GM18507 (cell line): ENCODE results near the gene EIF4E3.
A peak's percentile ranks its signal among the peaks of the same experiment; 100 is the strongest.

Experiments
- DNase-seq: peaks from one replicate; pipeline ENCODE4 v3.0.0; 2011; ENCODE audit warnings: low read depth; ENCODE audit not compliant: insufficient read length; ENCODE audit errors: extremely low spot score
- FAIRE-seq: peaks from 2 replicates; lab custom pipeline; 2011; peaks lifted over from hg19 to GRCh38; lab: Jason Lieb, UNC

The EIF4E3 gene

DNA sequence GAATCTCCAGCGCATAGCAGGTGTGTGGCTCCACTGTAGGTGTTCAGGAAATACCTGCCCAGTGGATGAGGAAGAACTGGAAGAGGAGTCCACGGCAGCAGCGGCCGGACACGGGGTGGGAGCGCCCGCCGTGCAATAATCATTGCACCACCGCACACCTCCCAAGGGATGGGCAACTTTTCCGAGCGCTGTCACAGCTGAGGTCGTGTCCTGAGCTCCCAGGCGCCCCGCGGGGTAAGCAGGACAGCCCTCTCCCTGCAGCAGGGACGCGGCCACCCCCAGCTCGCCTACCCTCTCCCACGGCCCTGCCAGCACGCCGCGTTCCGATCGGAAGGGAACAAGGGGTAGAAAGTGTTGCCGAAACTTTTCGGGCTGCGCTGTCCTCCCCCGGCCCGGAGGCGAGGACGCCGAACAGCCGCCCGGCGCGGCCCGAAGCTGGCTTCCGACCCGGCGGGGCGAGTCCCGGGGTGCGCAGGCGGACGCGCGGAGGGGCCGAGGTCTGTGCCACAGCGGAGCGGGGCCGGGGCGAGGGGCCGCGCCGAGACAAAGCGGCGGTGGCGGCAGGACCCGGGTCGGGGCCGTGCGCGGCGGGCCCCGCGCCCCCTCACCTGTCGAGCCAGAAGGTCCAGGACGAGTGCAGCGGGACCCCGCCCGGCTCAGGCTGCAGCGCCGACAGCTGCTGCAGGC is 475 bp downstream of the EIF4E3 start:
- FAIRE-seq (no peak), DNase-seq (peak; percentile 4)

DNA sequence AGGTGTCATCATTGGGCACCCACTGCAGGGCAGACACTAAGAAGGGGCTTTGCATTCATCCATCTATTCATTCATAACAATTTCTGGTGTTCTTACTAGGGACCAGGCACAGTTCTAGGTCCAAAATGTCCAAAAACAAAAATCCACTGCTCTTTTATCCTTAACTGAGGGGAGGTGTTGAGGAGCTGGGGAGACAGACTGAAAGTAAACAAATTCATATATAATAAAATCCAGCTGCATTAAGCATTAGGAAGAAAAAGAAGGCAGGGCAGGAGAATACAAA is 1.1 kb downstream of the EIF4E3 start:
- FAIRE-seq (no peak), DNase-seq (no peak)

DNA sequence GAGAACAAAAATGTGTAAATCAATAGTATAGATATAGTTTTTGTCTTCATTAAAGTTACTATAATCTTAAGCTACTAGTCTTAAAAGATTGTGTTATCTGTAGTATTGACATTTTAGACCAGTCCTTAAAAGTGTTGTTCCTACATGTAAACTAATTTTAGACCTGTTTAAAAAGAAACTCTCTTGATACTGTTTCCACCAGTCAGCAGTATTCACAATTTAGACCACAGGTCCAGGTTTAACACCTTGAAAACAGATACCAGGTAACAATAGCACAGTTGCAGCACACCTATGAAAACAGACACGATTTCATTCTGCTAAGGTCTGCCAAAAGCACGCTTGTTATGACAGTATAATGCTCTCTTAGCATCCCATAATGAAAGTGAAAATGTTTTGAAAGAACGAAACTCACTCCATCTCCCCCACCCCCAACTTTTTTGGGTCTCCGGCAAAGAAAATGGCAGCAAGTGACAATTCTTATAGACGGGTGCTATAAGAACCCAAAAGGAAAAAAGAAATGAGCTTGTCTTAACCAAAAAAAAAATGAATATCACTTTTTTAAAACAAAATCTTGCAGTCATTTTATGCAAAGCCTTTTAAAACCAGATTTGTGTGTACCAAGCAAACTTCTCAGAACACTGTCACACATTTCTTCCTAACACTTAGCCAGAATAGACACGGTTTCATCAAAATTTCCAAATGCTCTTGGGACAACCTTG is 1.6 kb downstream of the EIF4E3 start:
- DNase-seq, result no peak
- peak; percentile 47 for FAIRE-seq

- FAIRE-seq, result no peak
These were observed 2.5 kb downstream of the EIF4E3 start for GRCh38 chr3:71722693-71723092.

DNA sequence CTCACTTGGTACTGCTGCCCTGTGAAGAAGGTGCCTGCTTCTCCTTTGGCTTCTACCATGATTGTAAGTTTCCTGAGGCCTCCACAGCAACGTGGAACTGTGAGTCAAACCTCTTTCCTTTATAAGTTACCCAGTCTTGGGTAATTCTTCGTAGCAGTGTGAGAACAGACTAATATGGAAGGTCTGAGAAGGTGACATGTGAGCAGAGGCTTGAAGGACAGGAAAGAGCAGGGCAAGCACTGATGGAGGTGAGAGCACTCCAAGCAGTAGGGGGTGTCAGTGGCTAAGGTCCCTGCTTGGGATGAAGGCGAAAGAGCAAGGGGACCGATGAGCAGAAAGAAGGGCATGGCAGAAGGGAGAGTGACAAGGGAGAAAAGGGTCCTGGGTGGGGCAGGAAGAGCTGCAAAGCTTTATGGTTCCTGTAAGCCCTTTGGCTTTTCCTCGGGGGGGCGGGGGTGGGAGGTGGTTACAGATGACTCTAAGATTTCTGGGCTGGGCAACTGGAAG is 3.5 kb downstream of the EIF4E3 start:
- FAIRE-seq (no peak), DNase-seq (no peak)

More at GRCh38 chr3:71722693-71723092, 2.5 kb downstream of the EIF4E3 start:
- DNase-seq, result no peak

DNA sequence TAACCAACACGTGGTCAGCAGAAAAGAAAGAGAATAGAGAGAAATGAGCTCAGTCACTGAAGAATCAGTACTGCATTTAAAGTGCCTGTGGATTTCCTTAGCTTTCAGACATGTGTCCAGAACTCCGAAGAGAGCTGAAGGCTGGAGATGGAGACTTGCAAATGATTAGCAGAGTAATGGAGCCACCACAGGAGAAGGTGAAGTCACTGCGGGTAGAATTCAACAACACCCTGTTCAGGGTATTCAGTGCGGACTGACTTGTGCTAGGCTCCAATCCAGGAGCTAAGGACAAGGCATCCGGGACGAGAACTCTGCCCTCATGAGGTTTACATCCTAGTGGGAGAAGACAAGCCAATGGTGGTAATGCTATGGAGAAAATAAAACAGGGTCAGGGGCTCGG is 4.2 kb downstream of the EIF4E3 start:
- FAIRE-seq (no peak), DNase-seq (no peak)

DNA sequence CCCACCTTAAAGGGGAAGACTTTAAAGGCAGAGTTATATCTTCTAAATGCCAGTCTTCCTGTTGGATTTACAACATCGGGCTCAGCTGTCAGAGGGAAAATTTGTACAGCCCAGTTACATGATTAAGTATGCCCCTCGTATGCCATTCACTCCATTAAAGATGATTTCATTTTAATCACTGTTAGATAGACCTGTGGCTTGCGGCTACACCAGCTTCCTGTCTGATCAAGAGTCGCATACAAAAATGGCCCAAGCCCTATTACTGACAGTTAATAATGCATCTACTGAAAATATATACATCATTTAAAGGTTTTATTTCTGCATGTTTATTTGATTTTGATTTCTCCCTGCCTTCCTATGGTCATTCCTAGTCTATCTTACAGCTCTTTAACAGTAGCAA is 7.1 kb downstream of the EIF4E3 start:
- FAIRE-seq, result no peak
- DNase-seq, result no peak

GRCh38 chr3:71714595-71714994 is 10.6 kb downstream of the EIF4E3 start:
- FAIRE-seq (no peak), DNase-seq (no peak)

GRCh38 chr3:71713041-71713440 is 12.2 kb downstream of the EIF4E3 start:
- DNase-seq (no peak), FAIRE-seq (no peak)

- FAIRE-seq (peak; percentile 87), DNase-seq (peak; percentile 17)
These were observed 14.2 kb downstream of the EIF4E3 start for GRCh38 chr3:71710906-71711494.

DNA sequence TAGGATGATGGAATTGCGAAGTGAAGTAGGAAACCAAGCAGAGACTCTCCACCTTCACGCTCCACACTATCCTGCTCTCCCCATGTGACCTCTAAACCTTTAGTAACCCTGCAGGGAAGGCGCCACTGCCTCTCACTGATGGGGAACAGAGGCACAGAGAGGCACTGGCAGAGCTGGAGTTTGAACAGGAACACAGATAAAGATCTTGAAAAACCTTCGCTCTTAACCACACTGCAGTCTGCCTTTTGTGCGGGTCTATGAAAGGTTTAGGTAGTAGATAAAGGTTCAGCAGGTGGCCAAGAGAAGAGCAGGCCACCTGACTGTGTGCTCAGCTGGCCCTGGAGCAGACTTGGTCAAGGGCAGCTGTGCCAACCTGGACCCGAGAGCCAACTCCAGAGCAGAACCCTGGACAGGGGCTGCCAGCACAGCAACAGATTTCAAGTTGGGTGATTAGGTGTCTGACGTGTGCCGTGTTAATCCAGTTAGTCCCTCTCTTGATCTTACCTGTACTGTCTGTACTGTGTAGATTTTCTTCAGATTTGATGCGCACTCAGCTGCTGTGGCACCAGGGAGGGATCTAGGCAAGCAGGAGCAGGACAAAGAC is 15.2 kb downstream of the EIF4E3 start:
- FAIRE-seq (no peak), DNase-seq (no peak)

DNA sequence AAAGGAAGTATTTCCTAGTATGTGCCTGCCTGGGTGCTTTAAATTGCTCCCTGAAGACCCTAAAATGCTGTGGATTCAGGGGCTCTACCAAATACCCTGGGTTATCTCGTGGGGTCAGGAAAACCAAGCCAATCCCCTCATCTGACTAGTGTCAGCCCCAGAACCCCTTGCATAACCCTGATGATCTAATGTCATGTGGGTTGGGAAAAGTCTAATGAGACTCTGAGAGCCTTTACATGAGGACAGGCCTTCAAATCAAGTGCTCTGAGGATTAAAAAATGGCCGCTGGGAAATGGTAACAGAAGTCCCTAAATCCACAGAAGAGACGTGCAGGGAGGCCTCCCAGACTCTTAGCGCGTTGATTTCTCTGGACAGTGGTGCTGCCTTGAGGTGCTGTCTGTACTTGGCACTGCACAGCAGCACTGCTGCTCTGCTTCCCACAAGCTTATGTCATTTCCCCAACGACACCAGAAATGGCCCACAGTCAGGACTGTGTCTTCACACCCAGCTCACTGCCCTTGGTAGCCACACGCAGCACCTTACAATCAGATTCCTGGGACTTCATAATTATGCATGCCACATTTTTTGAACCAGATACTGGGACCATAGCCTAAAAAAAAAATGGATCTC is 16.6 kb downstream of the EIF4E3 start:
- FAIRE-seq, result no peak
- DNase-seq, result no peak

DNA sequence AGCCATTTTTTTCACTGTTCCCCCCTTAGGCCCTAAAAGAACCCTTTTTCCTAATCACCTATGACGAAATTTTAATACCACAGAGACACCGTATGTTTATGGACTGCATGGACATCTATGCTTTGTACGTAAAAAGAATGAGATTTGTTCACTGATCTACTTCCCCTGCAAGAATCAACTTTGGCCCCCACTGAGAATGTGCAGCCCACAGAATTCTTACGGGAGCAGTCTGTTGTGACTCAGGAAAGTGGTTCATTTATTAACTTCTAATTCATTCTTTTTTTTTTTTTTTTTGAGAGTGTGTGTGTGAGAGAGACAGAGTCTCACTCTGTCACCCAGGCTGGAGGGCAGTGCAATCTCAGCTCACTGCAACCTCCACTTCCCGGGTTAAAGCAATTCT is 17.6 kb downstream of the EIF4E3 start:
- FAIRE-seq, result no peak
- DNase-seq, result no peak

DNA sequence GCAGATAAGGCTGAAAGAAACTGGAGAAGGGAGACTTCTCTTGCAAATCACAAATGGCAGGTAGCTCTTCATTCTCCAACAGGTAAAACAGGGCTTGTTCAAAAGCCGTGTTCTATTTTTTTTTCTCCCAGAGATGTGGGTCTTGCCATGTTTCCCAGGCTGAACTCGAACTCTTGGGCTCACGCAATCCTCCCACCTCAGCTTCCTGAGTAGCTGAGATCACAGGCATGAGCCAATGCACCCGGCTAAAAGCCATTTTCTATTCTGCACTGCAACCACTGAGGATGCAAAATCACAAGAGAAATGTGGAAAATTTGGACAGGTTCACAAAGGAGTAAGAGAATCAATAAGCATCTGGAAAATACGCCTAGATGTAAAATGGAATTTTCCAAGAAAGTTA is 19.5 kb downstream of the EIF4E3 start:
- DNase-seq (no peak), FAIRE-seq (no peak)

DNA sequence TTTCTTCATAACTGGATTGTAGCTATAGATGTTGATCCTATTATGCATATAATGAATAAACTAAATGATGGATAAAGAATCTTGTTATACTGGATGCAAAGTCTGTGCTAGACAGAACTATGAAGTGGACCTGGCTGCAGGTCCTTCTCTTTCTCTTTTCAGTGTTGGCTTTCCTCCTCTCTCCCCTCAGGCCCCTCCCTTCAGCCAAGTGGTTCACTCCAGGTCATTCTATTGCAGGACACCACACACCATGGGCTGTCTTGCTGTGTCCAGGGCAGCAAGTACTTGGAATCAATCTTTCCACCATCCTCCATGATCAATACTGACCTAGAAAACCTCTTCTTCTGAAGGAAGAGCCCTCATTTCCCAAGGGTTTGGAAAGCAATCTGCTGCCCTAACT is 20.3 kb downstream of the EIF4E3 start:
- DNase-seq (no peak), FAIRE-seq (no peak)

DNA sequence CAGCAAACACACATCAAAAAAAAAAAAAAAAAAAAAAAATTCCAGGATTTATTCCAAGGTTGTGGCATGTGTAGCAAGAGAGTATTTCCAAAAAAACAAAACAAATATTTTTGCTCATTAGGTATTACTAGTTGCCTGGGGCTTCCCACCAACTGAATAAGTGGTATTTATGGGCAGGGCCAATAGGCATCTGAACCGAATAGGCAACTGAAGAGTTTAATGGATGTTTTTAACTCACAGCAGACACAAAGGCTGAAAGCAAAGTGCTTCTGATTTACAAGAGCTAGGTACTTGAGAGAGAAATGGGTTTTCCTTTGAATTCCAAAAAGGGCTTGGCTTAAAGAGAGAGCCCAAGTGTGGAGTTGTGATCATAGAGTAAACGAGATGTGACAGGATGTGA is 21.4 kb downstream of the EIF4E3 start:
- no peak for FAIRE-seq
- DNase-seq, result no peak

GRCh38 chr3:71702131-71703024 is 22.8 kb downstream of the EIF4E3 start:
- no peak for FAIRE-seq
- no peak for DNase-seq

DNA sequence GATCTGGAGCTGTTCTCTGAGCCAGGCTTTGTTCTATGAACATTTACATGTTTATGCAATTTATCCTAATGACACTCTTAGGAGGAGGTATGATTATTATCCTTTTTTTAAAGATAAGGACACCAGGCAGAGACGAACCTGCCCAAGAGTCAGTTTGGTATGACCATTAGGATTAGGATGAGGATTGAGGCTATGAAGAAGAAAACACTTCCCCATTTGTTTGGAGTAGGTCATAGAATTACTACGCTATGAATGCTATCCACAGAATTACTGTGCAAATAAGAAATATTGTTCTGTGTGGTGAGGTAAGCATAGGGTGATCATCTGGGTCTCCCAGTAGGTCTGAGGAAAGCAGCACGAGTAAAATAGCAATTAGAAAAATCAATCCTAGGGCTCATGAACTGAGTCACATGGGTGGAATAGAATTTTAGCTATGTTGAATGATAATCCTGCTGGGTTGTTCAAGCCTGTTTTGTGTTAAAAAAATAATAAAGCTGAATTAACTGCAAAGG is 23.9 kb downstream of the EIF4E3 start:
- FAIRE-seq, result no peak
- no peak for DNase-seq

GRCh38 chr3:71695000-71695482 is 30.2 kb downstream of the EIF4E3 start:
- no peak for FAIRE-seq
- no peak for DNase-seq
